ENCODE measurements around the gene ERCC1. TPM values are rescaled to one million over a fixed set of nuclear protein-coding genes. Genes with fewer than 3 reads are reported as not detected.

The ERCC1 gene
- total and polyA plus RNA-seq, 4 donors, result 19.2 to 28.7 (median 22.0) TPM

DNA sequence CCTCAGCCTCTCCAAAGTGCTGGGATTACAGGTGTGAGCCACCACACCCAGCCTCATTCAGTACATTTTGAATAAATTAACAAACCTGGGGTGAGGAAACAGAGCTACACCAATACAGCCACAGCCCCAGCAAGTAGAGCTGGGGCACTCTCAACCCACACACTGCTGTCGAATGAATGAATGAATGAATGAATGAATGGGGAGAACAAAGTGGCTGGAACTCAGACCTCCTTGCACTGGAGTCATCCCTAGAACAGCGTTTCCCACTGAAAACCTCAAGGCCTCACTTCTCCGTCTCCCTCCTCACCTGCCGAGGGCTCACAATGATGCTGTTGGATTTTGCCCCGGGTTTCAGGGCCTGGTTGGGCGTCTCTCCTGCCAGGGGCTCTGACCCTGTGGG, 2.8 kb downstream of the ERCC1 start:
- Histone ChIP-seq H3K9me3 (ENCODE audit: control insufficient read depth in 4 of 4, low read length in 3 of 4) (no peaks in the 10 kb centered on the region), H3K36me3 (ENCODE audit: control insufficient read depth in 4 of 4, insufficient read depth in 3 of 4, low read depth in 1 of 4, low read length in 3 of 4) (peaks cover 0 to 19% (median 11%) of the 10 kb centered on the region in 4 donors), H3K27me3 (ENCODE audit: control insufficient read depth in 4 of 4, insufficient read depth in 4 of 4, low read length in 3 of 4) (no peaks in the 10 kb centered on the region), H3K9ac (ENCODE audit: low read depth in 1 of 2, low read length in 2 of 2) (no peak overlapping the region), H3K27ac (ENCODE audit: low read depth in 1 of 2, low read length in 2 of 2) (no peak overlapping the region), H3K4me1 (ENCODE audit: control insufficient read depth in 4 of 4, insufficient read depth in 4 of 4, low read length in 3 of 4) (peaks cover 5 to 16% (median 9%) of the 10 kb centered on the region in 4 donors), H3K4me3 (ENCODE audit: low read depth in 1 of 3, low read length in 3 of 3) (no peak overlapping the region)
- TF ChIP-seq HNF4G (IDR thresholded peaks at IDR 0.05) (no peak), EGR1 (IDR thresholded peaks at IDR 0.05; ENCODE audit: low read depth in 2 of 2) (no peak), SP1 (IDR thresholded peaks at IDR 0.05) (no peak), HNF4A (conservative IDR thresholded peaks at IDR 0.05) (no peak), ZBTB33 (IDR thresholded peaks at IDR 0.05) (no peak), RXRA (IDR thresholded peaks at IDR 0.05) (no peak), JUND (IDR thresholded peaks at IDR 0.05) (no peak), FOXA2 (IDR thresholded peaks at IDR 0.05) (no peak), ATF3 (IDR thresholded peaks at IDR 0.05) (no peak), FOXA1 (IDR thresholded peaks at IDR 0.05) (no peak), GABPA (IDR thresholded peaks at IDR 0.05 in 1 of 2, conservative IDR thresholded peaks at IDR 0.05 in 1 of 2) (no peak), CTCF (IDR thresholded peaks at IDR 0.05; ENCODE audit: low read depth, low read length, missing input control) (no peak), MAX (IDR thresholded peaks at IDR 0.05) (no peak), REST (IDR thresholded peaks at IDR 0.05) (no peak), RAD21 (IDR thresholded peaks at IDR 0.05) (no peak)
- WGBS, result 95% methylated on average over 6 of the region's 6 CpGs
- no peak for DNase-seq (ENCODE audit: low spot score)

GRCh38 chr19:45420356-45420755, 3.4 kb downstream of the ERCC1 start:
- TF ChIP-seq RXRA (IDR thresholded peaks at IDR 0.05) (no peak), RAD21 (IDR thresholded peaks at IDR 0.05) (no peak), MAX (IDR thresholded peaks at IDR 0.05) (no peak), CTCF (IDR thresholded peaks at IDR 0.05; ENCODE audit: low read depth, low read length, missing input control) (no peak), TAF1 (conservative IDR thresholded peaks at IDR 0.05) (no peak), REST (IDR thresholded peaks at IDR 0.05) (no peak), ATF3 (IDR thresholded peaks at IDR 0.05) (no peak)
- no peak overlapping the region for H3K4me3 ChIP-seq (ENCODE audit: low read depth in 1 of 3, low read length in 3 of 3)
- WGBS, result 90% methylated on average over 10 of the region's 10 CpGs
- H3K9ac ChIP-seq (ENCODE audit: low read depth in 1 of 2, low read length in 2 of 2), result no peak overlapping the region
- peaks cover 5 to 16% (median 8%) of the 10 kb centered on the region in 4 donors for H3K4me1 ChIP-seq (ENCODE audit: control insufficient read depth in 4 of 4, insufficient read depth in 4 of 4, low read length in 3 of 4)
- H3K27ac ChIP-seq (ENCODE audit: low read depth in 1 of 2, low read length in 2 of 2), result no peak overlapping the region
- DNase-seq (ENCODE audit: low spot score), result no peak
- H3K9me3 ChIP-seq (ENCODE audit: control insufficient read depth in 4 of 4, low read length in 3 of 4), result no peaks in the 10 kb centered on the region
- H3K36me3 ChIP-seq (ENCODE audit: control insufficient read depth in 4 of 4, insufficient read depth in 3 of 4, low read depth in 1 of 4, low read length in 3 of 4), result peaks cover 0 to 20% (median 11%) of the 10 kb centered on the region in 4 donors
- H3K27me3 ChIP-seq (ENCODE audit: control insufficient read depth in 4 of 4, insufficient read depth in 4 of 4, low read length in 3 of 4), result no peaks in the 10 kb centered on the region
